IMR-90 (cell line): ENCODE results near the gene CFDP1. TPM values are rescaled to one million over a fixed set of nuclear protein-coding genes. Genes with fewer than 3 reads are reported as not detected.

Experiments
- ATAC-seq: fragments of 200-7000 bp; cut with Tn5 transposase; 2 replicates; pipeline ENCODE4 v1.9.1; 2020; ENCODE audit warnings: low read depth, mild to moderate bottlenecking, moderate library complexity
- BruUV-seq: library from RNA; stranded (reverse); fragments of 400-500 nt; replicated peaks from 2 replicates; lab custom pipeline; 2021; lab: Mats Ljungman, UMichigan
- CTCF ChIA-PET: fragments of 300-600 bp; formaldehyde crosslinking; extraction: SDS; loops from one replicate; lab custom pipeline; 2021; ENCODE audit warnings: antibody characterized with exemption; lab: Yijun Ruan, JAX
- POLR2A ChIA-PET: fragments of 300-600 bp; sonication (Branson Sonifier 250); formaldehyde crosslinking; loops from one replicate; lab custom pipeline; 2022; ENCODE audit warnings: antibody characterized with exemption; ENCODE audit not compliant: unreplicated experiment; lab: Charles Lee
- DNase-seq: peaks from one replicate; pipeline ENCODE4 v3.0.0; 2013
- H2AFZ ChIP-seq: replicated peaks from 2 replicates; pipeline ENCODE3; 2013; ENCODE audit warnings: low read length, mild to moderate bottlenecking; ENCODE audit not compliant: poor library complexity
- H2AK5ac ChIP-seq: 2 replicates; pipeline ENCODE4 v1.6.1; 2013; ENCODE audit warnings: low read depth, low read length, inconsistent platforms
- H2AK9ac ChIP-seq: replicated peaks from 2 replicates; pipeline ENCODE3; 2013; ENCODE audit warnings: mild to moderate bottlenecking, low read depth, low read length, moderate library complexity; ENCODE audit not compliant: poor library complexity
- H2BK120ac ChIP-seq: 2 replicates; pipeline ENCODE4 v1.6.1; 2013; ENCODE audit warnings: low read depth, low read length, inconsistent platforms
- H2BK15ac ChIP-seq: 3 replicates; pipeline ENCODE4 v1.6.1; 2013; ENCODE audit warnings: low read depth, low read length, inconsistent platforms
- H2BK20ac ChIP-seq: 2 replicates; pipeline ENCODE4 v1.6.1; 2013; ENCODE audit warnings: low read depth, mild to moderate bottlenecking, inconsistent platforms, low read length, moderate library complexity
- H2BK5ac ChIP-seq: 2 replicates; pipeline ENCODE4 v1.6.1; 2013; ENCODE audit warnings: mild to moderate bottlenecking, low read depth, low read length, inconsistent platforms; ENCODE audit not compliant: poor library complexity, severe bottlenecking
- H3K14ac ChIP-seq: replicated peaks from 2 replicates; pipeline ENCODE4 v1.6.1; 2013; ENCODE audit warnings: low read depth, low read length, inconsistent platforms
- H3K18ac ChIP-seq: 2 replicates; pipeline ENCODE4 v1.6.1; 2013; ENCODE audit warnings: low read depth, low read length, control low read depth
- H3K23ac ChIP-seq: 2 replicates; pipeline ENCODE4 v1.6.1; 2013; ENCODE audit warnings: low read depth, low read length, inconsistent platforms
- H3K27ac ChIP-seq: 2 replicates; pipeline ENCODE4 v1.5.1; 2013; ENCODE audit warnings: mild to moderate bottlenecking, control low read depth, low read length; ENCODE audit not compliant: insufficient read depth
- H3K27me3 ChIP-seq: 2 replicates; pipeline ENCODE4 v1.6.1; 2013; ENCODE audit warnings: low read length; ENCODE audit not compliant: control insufficient read depth, insufficient read depth
- H3K36me3 ChIP-seq: 2 replicates; pipeline ENCODE4 v1.6.1; 2013; ENCODE audit warnings: low read length, mixed read lengths; ENCODE audit not compliant: control insufficient read depth, insufficient read depth
- H3K4ac ChIP-seq: 2 replicates; pipeline ENCODE4 v1.6.1; 2013; ENCODE audit warnings: low read depth, low read length, inconsistent platforms
- H3K4me1 ChIP-seq: 2 replicates; pipeline ENCODE4 v1.6.1; 2013; ENCODE audit warnings: low read length, mixed read lengths; ENCODE audit not compliant: control insufficient read depth, insufficient read depth
- H3K4me2 ChIP-seq: 2 replicates; pipeline ENCODE4 v1.6.1; 2013; ENCODE audit warnings: low read depth, mild to moderate bottlenecking, control low read depth, low read length, moderate library complexity
- H3K4me3 ChIP-seq: 2 replicates; pipeline ENCODE4 v1.5.1; 2013; ENCODE audit warnings: low read depth, mild to moderate bottlenecking, control low read depth, low read length, moderate library complexity; ENCODE audit not compliant: insufficient read depth
- H3K56ac ChIP-seq: 2 replicates; pipeline ENCODE4 v1.6.1; 2013; ENCODE audit warnings: low read length, inconsistent platforms; ENCODE audit not compliant: insufficient read depth; ENCODE audit errors: extremely low read depth
- H3K79me1 ChIP-seq, 2 experiments: 2 replicates each; pipeline ENCODE4 v1.6.1; 2013; ENCODE audit warnings: low read length in 2 of 2, inconsistent platforms in 1 of 2, low read depth in 1 of 2
- H3K9ac ChIP-seq: 2 replicates; pipeline ENCODE4 v1.6.1; 2013; ENCODE audit warnings: low read depth, low read length, control low read depth
- H3K9me1 ChIP-seq: 2 replicates; pipeline ENCODE4 v1.6.1; 2013; ENCODE audit warnings: low read length, inconsistent platforms; ENCODE audit not compliant: insufficient read depth
- H3K9me3 ChIP-seq: 2 replicates; pipeline ENCODE4 v1.6.1; 2013; ENCODE audit warnings: low read length; ENCODE audit not compliant: control insufficient read depth, insufficient read depth
- H4K20me1 ChIP-seq: 2 replicates; pipeline ENCODE4 v1.6.1; 2013; ENCODE audit warnings: low read length, inconsistent platforms; ENCODE audit not compliant: insufficient read depth
- H4K5ac ChIP-seq: 2 replicates; pipeline ENCODE4 v1.6.1; 2013; ENCODE audit warnings: mild to moderate bottlenecking, low read depth, low read length, control low read depth
- H4K8ac ChIP-seq, 2 experiments: 2 replicates each; pipeline ENCODE4 v1.6.1; 2013; ENCODE audit warnings: low read depth in 2 of 2, low read length in 2 of 2, control low read depth in 1 of 2, inconsistent platforms in 1 of 2
- H4K91ac ChIP-seq: 2 replicates; pipeline ENCODE4 v1.6.1; 2013; ENCODE audit warnings: low read depth, low read length, inconsistent platforms; ENCODE audit not compliant: insufficient read depth
- CEBPB ChIP-seq: IDR thresholded peaks from 2 replicates; pipeline ENCODE4 v1.6.1; 2012; ENCODE audit warnings: low read depth, low read length, improper control_type of control experiment
- RAD21 ChIP-seq: IDR thresholded peaks from 2 replicates; pipeline ENCODE4 v1.6.1; 2012; ENCODE audit warnings: low read length, improper control_type of control experiment
- RFX5 ChIP-seq: IDR thresholded peaks from 2 replicates; pipeline ENCODE4 v1.8.0; 2012; ENCODE audit warnings: low read depth, mild to moderate bottlenecking, low read length, moderate library complexity
- WGBS, 2 experiments: methylation state at CpG; one replicate each; pipeline versions ENCODE4 v1.1.5 to v1.1.7; 2013; ENCODE audit warnings: missing lambda C conversion rate in 2 of 2; ENCODE audit not compliant: insufficient read length in 1 of 2; ENCODE audit errors: extremely low coverage in 2 of 2; 5-methylcytosine and 5-hydroxymethylcytosine counted together
- dilution Hi-C: fragments of 300-500 bp; cut with HindIII; formaldehyde crosslinking; loops from one replicate; pipeline ENCODE4 v1.14.3; 2018; ENCODE audit warnings: low sequenced_read_pairs; ENCODE audit not compliant: unreplicated experiment
- in situ Hi-C: fragments of 300-500 bp; cut with MboI; formaldehyde crosslinking; loops from 3 replicates; pipeline ENCODE4 v1.14.3; 2019; ENCODE audit warnings: low sequenced_read_pairs, inconsistent platforms, mixed read lengths
- intact Hi-C: fragments of 100-400 bp; cut with micrococcal nuclease; formaldehyde crosslinking; loops from 2 replicates; pipeline ENCODE4 v1.10.0; 2022
- polyA plus RNA-seq, 3 experiments: library from polyadenylated mRNA; depleted of rRNA; stranded (reverse); fragments of >200 nt; gene quantifications; 2 replicates each; pipeline ENCODE4 v1.2.3, GENCODE V29; 2012; ENCODE audit warnings: low replicate concordance in 1 of 3
- total RNA-seq: library from RNA; depleted of rRNA; stranded (reverse); fragments of >200 nt; gene quantifications from 2 replicates; pipeline ENCODE4 v1.2.3, GENCODE V29; 2012

Gene CFDP1
- total and polyA plus RNA-seq, 2 of the 4 experiments (the other 2 are of a cell fraction) = 15.6 to 38.7 TPM

GRCh38 chr16:75257886-75258806 is 175.2 kb downstream of the CFDP1 start (continued):
- no peak; the same call in 1 of the 2 replicates for TF ChIP-seq RAD21
- TF ChIP-seq RFX5 = no peak

DNA sequence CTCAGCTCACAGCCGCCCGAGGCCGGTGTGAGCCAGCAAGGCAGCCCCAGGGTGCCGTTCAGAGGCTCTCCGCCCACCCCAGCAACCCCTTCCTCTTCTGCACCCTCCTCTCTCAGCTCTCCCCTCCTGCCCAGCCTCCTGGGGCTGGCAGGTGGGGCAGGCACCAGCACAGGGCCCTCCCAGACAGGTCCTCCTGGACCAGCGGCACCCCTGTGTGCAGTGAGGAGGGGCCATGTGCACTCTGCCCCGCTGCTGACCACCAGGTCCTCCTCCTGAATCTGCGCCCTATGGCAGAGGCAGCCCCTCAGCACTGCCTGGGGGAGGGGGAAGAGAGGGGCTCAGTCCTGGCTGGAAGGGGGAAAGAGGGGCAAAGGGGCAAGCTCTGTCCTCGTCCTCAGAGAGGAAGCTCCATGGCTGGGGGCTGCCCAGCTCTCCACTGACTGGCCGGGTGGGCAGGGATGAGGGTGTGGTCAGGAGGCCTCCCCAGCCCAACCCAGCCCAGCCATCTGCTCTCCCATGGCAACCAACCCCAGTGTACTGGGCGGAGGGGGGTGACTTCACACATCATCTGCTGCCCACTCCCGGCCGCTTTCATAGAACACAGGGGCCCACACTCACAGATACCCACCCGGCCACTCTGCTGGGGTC is 176.5 kb downstream of the CFDP1 start:
- DNase-seq (peak; percentile 62), ATAC-seq (peak; percentile 31)
- peak overlapping the region; percentile 85 for H2AK9ac ChIP-seq
- H3K9ac ChIP-seq = 0 out of 2 replicates have a peak overlapping the region, but pooled peaks have one; percentile 26
- peak overlapping the region; percentile 72 for H2BK5ac ChIP-seq
- H4K91ac ChIP-seq = no peak overlapping the region
- H4K5ac ChIP-seq = no peak overlapping the region
- peaks cover 87% of the 10 kb centered on the region for H4K20me1 ChIP-seq
- H3K27ac ChIP-seq = peak overlapping the region; percentile 76
- H2BK15ac ChIP-seq = no peak overlapping the region
- no peak overlapping the region for H2AFZ ChIP-seq
- H3K4me3 ChIP-seq = no peak overlapping the region
- no TSS peak for BruUV-seq
- no peak overlapping the region; the same call in 1 of the 2 replicates for H3K18ac ChIP-seq
- peak overlapping the region; percentile 57 for H3K4ac ChIP-seq
- POLR2A ChIA-PET = no interaction called here
- H3K56ac ChIP-seq = no peak overlapping the region
- CTCF ChIA-PET = interaction anchor here (0.5 kb wide), 1 partner anchor 173 kb away, joined by 4 read pairs; no protein-coding TSS in a partner anchor
- peaks cover 39% of the 10 kb centered on the region for H3K9me1 ChIP-seq
- H2BK120ac ChIP-seq = no peak overlapping the region
- no peak overlapping the region for H2BK20ac ChIP-seq
- in situ Hi-C loops = no loop called here
- no CpG with 5 or more reads among the region's 14 CpGs for WGBS, 2 experiments
- H3K23ac ChIP-seq = no peak overlapping the region
- dilution Hi-C loops = no loop called here
- peaks cover 0 to 81% of the 10 kb centered on the region in 2 experiments; a peak in 3 of 4 replicates for H3K79me1 ChIP-seq
- no peaks in the 10 kb centered on the region for H3K27me3 ChIP-seq
- no peaks in the 10 kb centered on the region for H3K9me3 ChIP-seq
- no peak for TF ChIP-seq CEBPB
- peak overlapping the region; percentile 27; the same call in 1 of the 2 replicates for H2AK5ac ChIP-seq
- peak overlapping the region in 1 of 2 experiments; percentile 31; a peak in 1 of 4 replicates for H4K8ac ChIP-seq
- H3K4me1 ChIP-seq = peaks cover 72% of the 10 kb centered on the region
- peak overlapping the region; percentile 39; the same call in 1 of the 2 replicates for H3K14ac ChIP-seq
- H3K36me3 ChIP-seq = 0 out of 2 replicates have a peak, but pooled peaks cover 5% of the 10 kb centered on the region
- intact Hi-C loops = no loop called here
- H3K4me2 ChIP-seq = peak overlapping the region; percentile 44
